ENCODE measurements around the gene KLK11.

Gene KLK11

DNA sequence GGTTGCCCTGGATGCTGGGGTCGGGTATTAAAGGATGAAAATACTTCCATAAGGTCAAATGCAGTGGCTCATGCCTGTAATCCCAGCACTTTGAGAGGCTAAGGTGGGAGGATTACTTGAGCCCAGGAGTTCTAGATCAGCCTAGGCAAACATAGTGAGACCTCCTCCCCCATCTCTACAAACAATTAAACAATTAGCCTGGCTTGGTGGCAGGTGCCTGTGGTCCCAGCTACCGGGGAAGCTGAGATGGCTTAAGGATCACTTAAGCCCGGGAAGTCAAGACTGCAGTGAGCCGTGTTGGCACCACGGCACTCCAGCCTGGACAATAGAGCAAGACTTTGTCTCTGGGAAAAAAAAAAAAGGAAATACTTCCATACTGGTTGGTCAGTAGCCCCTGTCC is 1.5 kb downstream of the KLK11 start:
- no peak for TF ChIP-seq CTCF (IDR thresholded peaks at IDR 0.05; ENCODE audit: insufficient read depth, low read depth, low read length, missing control alignments)
- peak overlapping the region; percentile 34 for H3K4me3 ChIP-seq (ENCODE audit: low read length)
- DNase-seq (ENCODE audit: low read depth) = no peak

GRCh38 chr19:51023946-51024345 is 2.5 kb downstream of the KLK11 start:
- no peak for DNase-seq (ENCODE audit: low read depth)
- H3K4me3 ChIP-seq (ENCODE audit: low read length) = no peak overlapping the region
- no peak for TF ChIP-seq CTCF (IDR thresholded peaks at IDR 0.05; ENCODE audit: insufficient read depth, low read depth, low read length, missing control alignments)

GRCh38 chr19:51022526-51022925 is 3.9 kb downstream of the KLK11 start:
- TF ChIP-seq CTCF (IDR thresholded peaks at IDR 0.05; ENCODE audit: insufficient read depth, low read depth, low read length, missing control alignments) = no peak
- no peak for DNase-seq (ENCODE audit: low read depth)
- no peak overlapping the region for H3K4me3 ChIP-seq (ENCODE audit: low read length)

- no peak overlapping the region for H3K4me3 ChIP-seq (ENCODE audit: low read length)
- TF ChIP-seq CTCF (IDR thresholded peaks at IDR 0.05; ENCODE audit: insufficient read depth, low read depth, low read length, missing control alignments) = peak; percentile 76
- peak; percentile 58 for DNase-seq (ENCODE audit: low read depth)
Observed at GRCh38 chr19:51020988-51021651, 5.3 kb downstream of the KLK11 start.

DNA sequence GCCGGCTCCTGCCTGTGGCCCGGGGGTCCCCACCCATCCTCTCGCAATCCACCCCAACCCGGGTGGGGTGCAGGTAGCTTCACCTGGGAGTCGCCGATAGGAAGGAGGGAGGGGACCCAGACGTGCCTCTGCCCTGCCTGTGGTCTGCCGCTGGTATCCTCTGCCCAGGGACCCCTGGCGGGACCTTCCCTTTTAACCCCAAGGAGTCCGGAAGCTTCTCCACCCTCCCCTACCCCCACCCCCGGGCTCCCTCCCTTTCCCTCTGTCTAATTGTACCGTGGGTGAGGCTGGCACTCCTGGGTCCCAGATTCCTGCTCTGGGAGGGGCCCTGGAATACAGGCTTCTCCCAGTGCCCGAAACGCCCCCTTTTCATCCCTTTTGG is 6.9 kb downstream of the KLK11 start, which contains the start of gene KLK10:
TSS of gene KLK10 (minus strand) at position 166 of the 382 bp plus-strand sequence. CDS start 579 bp downstream, outside the sequence.
- peak within 1 kb of the TSS; percentile 40 for H3K4me3 ChIP-seq (ENCODE audit: low read length)
- TF ChIP-seq CTCF (IDR thresholded peaks at IDR 0.05; ENCODE audit: insufficient read depth, low read depth, low read length, missing control alignments) = no peak

GRCh38 chr19:51018745-51019543 is 7.5 kb downstream of the KLK11 start:
- H3K4me3 ChIP-seq (ENCODE audit: low read length) = peak overlapping the region; percentile 40
- no peak for TF ChIP-seq CTCF (IDR thresholded peaks at IDR 0.05; ENCODE audit: insufficient read depth, low read depth, low read length, missing control alignments)
- no peak for DNase-seq (ENCODE audit: low read depth)

More for the DNA sequence above, 6.9 kb downstream of the KLK11 start, which contains the start of gene KLK10:
- DNase-seq (ENCODE audit: low read depth) = no peak

Measured in epithelial cell of esophagus (primary cell).